ENCODE measurements around the gene GPR33. TPM values are rescaled to one million over a fixed set of nuclear protein-coding genes. Genes with fewer than 3 reads are reported as not detected.

GPR33 gene
- total RNA-seq, 1 donor from 2014 or later: not detected

DNA sequence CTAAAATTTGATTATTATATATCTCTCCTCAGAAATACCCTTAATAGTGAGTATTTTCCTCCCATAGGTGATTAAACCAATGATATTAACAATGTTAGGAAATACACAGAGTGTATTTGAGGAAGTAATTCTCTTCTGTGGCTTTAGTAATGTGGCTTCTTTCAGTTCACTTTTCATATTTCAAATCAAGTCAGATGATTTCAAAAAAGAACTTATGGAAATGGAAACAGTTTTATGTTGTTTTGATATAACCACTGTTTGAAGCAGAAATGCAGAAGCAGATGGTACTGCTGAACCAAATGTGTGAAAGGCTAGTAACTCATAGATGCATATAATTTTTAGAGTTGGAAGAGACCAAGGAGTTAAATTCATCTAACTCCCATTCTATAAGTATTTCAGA is 1.9 kb upstream of the GPR33 start:
- Histone ChIP-seq H3K36me3 (ENCODE audit: control insufficient read depth, insufficient read depth, low read length) (no peaks in the 10 kb centered on the region), H3K27me3 (ENCODE audit: control insufficient read depth, insufficient read depth, low read length) (no peaks in the 10 kb centered on the region), H3K4me3 (ENCODE audit: low read depth, low read length) (no peak overlapping the region)
- no peak for FAIRE-seq
- no peak for DNase-seq (ENCODE audit: low read depth)
- TF ChIP-seq CTCF (IDR thresholded peaks at IDR 0.05; ENCODE audit: insufficient read depth, low read length, severe bottlenecking): no peak

DNA sequence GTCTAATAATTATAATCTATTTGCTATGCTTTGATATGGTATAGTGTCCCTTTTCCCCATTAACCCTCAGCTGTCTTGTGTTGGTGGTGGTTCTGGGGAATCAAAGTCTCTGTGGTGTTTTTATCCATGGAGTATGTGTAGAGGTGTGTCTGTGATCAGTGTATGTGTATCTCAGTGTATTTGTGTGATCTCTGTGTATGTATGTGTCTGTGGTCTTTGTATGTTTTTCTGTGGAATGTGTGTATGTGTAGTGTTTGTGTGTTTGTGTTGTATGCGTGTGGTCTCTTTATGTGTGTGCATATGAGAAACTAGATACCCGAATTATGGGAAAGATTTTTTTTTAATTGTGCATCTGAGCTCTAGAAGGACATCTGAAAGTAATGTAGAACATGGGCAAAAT is 1.1 kb downstream of the GPR33 start:
- FAIRE-seq (no peak), DNase-seq (ENCODE audit: low read depth) (no peak)
- no peak overlapping the region for H3K4me3 ChIP-seq (ENCODE audit: low read depth, low read length)
- TF ChIP-seq CTCF (IDR thresholded peaks at IDR 0.05; ENCODE audit: insufficient read depth, low read length, severe bottlenecking): no peak
- no peaks in the 10 kb centered on the region for H3K36me3 ChIP-seq (ENCODE audit: control insufficient read depth, insufficient read depth, low read length)
- no peaks in the 10 kb centered on the region for H3K27me3 ChIP-seq (ENCODE audit: control insufficient read depth, insufficient read depth, low read length)

DNA sequence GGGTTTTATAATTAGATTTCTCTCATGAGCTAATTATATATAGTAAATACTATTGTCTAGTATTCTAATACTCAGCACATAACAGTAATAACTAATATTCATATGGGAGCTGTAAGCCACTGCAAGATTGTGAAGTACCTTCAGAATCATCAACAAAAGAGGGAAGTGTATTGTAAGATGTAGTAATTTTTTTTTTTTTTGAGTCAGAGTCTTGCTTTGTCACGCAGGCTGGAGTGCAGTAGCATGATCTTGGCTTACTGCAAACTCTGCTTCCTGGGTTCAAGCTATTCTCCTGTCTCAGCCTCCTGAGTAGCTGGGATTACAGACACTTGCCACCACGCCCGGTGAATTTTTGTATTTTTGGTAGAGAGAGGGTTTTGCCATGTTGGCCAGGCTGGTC is 3.1 kb downstream of the GPR33 start:
- DNase-seq (ENCODE audit: low read depth): peak; percentile 36
- no peak for FAIRE-seq
- Histone ChIP-seq H3K36me3 (ENCODE audit: control insufficient read depth, insufficient read depth, low read length) (no peaks in the 10 kb centered on the region), H3K4me3 (ENCODE audit: low read depth, low read length) (no peak overlapping the region), H3K27me3 (ENCODE audit: control insufficient read depth, insufficient read depth, low read length) (no peaks in the 10 kb centered on the region)
- TF ChIP-seq CTCF (IDR thresholded peaks at IDR 0.05; ENCODE audit: insufficient read depth, low read length, severe bottlenecking): no peak

- Histone ChIP-seq H3K36me3 (ENCODE audit: control insufficient read depth, insufficient read depth, low read length) (no peaks in the 10 kb centered on the region), H3K27me3 (ENCODE audit: control insufficient read depth, insufficient read depth, low read length) (no peaks in the 10 kb centered on the region), H3K4me3 (ENCODE audit: low read depth, low read length) (no peak overlapping the region)
- DNase-seq (ENCODE audit: low read depth) (no peak), FAIRE-seq (no peak)
- no peak for TF ChIP-seq CTCF (IDR thresholded peaks at IDR 0.05; ENCODE audit: insufficient read depth, low read length, severe bottlenecking)
Measured at GRCh38 chr14:31480156-31480555, 7.7 kb downstream of the GPR33 start.

- no peaks in the 10 kb centered on the region for H3K36me3 ChIP-seq (ENCODE audit: control insufficient read depth, insufficient read depth, low read length)
- no peaks in the 10 kb centered on the region for H3K27me3 ChIP-seq (ENCODE audit: control insufficient read depth, insufficient read depth, low read length)
- H3K4me3 ChIP-seq (ENCODE audit: low read depth, low read length): no peak overlapping the region
- DNase-seq (ENCODE audit: low read depth): no peak
- no peak for TF ChIP-seq CTCF (IDR thresholded peaks at IDR 0.05; ENCODE audit: insufficient read depth, low read length, severe bottlenecking)
- FAIRE-seq: no peak
Measured at GRCh38 chr14:31479027-31479426, 8.8 kb downstream of the GPR33 start.

DNA sequence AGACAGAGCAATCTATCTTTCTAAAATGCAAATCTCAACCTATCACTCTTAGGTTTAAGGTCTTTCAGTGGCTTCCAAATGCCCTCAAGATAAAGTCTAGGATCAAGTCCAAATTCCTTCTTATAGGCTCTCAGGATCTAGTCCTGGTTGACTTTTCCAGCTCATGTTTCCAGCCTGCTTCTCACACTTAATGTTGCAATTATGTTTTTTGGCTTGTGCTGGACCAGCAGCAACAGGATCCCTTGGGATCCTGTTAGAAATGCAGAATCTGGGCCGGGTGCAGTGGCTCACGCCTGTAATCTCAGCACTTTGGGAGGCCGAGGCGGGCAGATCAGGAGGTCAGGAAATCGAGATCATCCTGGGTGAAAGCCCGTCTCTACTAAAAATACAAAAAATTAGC is 10.6 kb downstream of the GPR33 start:
- TF ChIP-seq CTCF (IDR thresholded peaks at IDR 0.05; ENCODE audit: insufficient read depth, low read length, severe bottlenecking): no peak
- DNase-seq (ENCODE audit: low read depth) (no peak), FAIRE-seq (no peak)
- H3K27me3 ChIP-seq (ENCODE audit: control insufficient read depth, insufficient read depth, low read length): no peaks in the 10 kb centered on the region
- H3K36me3 ChIP-seq (ENCODE audit: control insufficient read depth, insufficient read depth, low read length): no peaks in the 10 kb centered on the region
- H3K4me3 ChIP-seq (ENCODE audit: low read depth, low read length): no peak overlapping the region

Measured in bronchial epithelial cell (primary cell).